Fibroblast of lung (primary cell): ENCODE data around the gene VN1R4. TPM values are rescaled to one million over a fixed set of nuclear protein-coding genes. Genes with fewer than 3 reads are reported as not detected.
"Not testable (repeated sequence)": the region's sequence is repeated elsewhere in the genome, so short reads cannot be mapped to it uniquely, and the experiment has no call there.

Experiments
- DNase-seq, 2 donors: peaks; one replicate each; pipeline versions ENCODE4 v3.0.0 to v3.0.0-alpha.2; 2010; ENCODE audit warnings: low read depth in 2 of 2
- H2AFZ ChIP-seq: 2 replicates; pipeline ENCODE4 v1.5.1; 2012; ENCODE audit warnings: low read length, control low read depth, inconsistent platforms
- H3K27ac ChIP-seq: 2 replicates; pipeline ENCODE4 v1.5.1; 2011; ENCODE audit warnings: low read length, control low read depth; ENCODE audit not compliant: insufficient read depth
- H3K27me3 ChIP-seq: 2 replicates; pipeline ENCODE4 v1.5.1; 2011; ENCODE audit warnings: mild to moderate bottlenecking, low read length; ENCODE audit not compliant: control insufficient read depth, insufficient read depth
- H3K36me3 ChIP-seq: 2 replicates; pipeline ENCODE4 v1.5.1; 2011; ENCODE audit warnings: low read length; ENCODE audit not compliant: control insufficient read depth, insufficient read depth
- H3K4me1 ChIP-seq: 2 replicates; pipeline ENCODE4 v1.5.1; 2011; ENCODE audit warnings: low read length; ENCODE audit not compliant: control insufficient read depth, insufficient read depth; ENCODE audit errors: extremely low read depth
- H3K4me2 ChIP-seq: 2 replicates; pipeline ENCODE4 v1.5.1; 2011; ENCODE audit warnings: low read length, control low read depth; ENCODE audit not compliant: insufficient read depth; ENCODE audit errors: extremely low read depth
- H3K4me3 ChIP-seq, 4 experiments: fragments of 200-600 bp in 1 of 4; sonication (generic) in 1 of 4; replicated peaks in 1 of 4; 2 replicates each; pipeline ENCODE4 v1.5.1; 2011 to 2016; ENCODE audit warnings: low read length in 4 of 4, low read depth in 3 of 4, mild to moderate bottlenecking in 3 of 4, control low read depth in 2 of 4, inconsistent platforms in 1 of 4, mixed read lengths in 1 of 4; ENCODE audit not compliant: insufficient read depth in 1 of 4; ENCODE audit errors: control extremely low read depth in 1 of 4
- H3K79me2 ChIP-seq: 2 replicates; pipeline ENCODE4 v1.5.1; 2012; ENCODE audit warnings: mild to moderate bottlenecking, low read length, inconsistent platforms; ENCODE audit not compliant: control insufficient read depth, insufficient read depth
- H3K9ac ChIP-seq: 2 replicates; pipeline ENCODE4 v1.5.1; 2011; ENCODE audit warnings: mild to moderate bottlenecking, low read length, control low read depth; ENCODE audit not compliant: insufficient read depth
- H3K9me3 ChIP-seq: 2 replicates; pipeline ENCODE4 v1.5.1; 2012; ENCODE audit warnings: low read depth, low read length; ENCODE audit not compliant: control insufficient read depth, insufficient read depth
- H4K20me1 ChIP-seq: 2 replicates; pipeline ENCODE4 v1.5.1; 2011; ENCODE audit warnings: low read length; ENCODE audit not compliant: control insufficient read depth, insufficient read depth; ENCODE audit errors: extremely low read depth
- CTCF ChIP-seq, 2 donors: IDR thresholded peaks in 1 of 2; conservative IDR thresholded peaks in 1 of 2; 1 replicate in 1 of 2; 2 replicates in 1 of 2; pipeline ENCODE4 v1.5.1; 2011 to 2012; ENCODE audit warnings: low read length in 2 of 2, control low read depth in 1 of 2, inconsistent platforms in 1 of 2, low read depth in 1 of 2, mild to moderate bottlenecking in 1 of 2
- EZH2 ChIP-seq: IDR thresholded peaks from 2 replicates; pipeline ENCODE4 v1.5.1; 2012; ENCODE audit warnings: low read length, control low read depth, mild to moderate bottlenecking; ENCODE audit errors: missing control alignments
- polyA plus RNA-seq, 2 donors: library from polyadenylated mRNA; depleted of rRNA in 1 of 2; stranded (reverse) in 1 of 2; unstranded in 1 of 2; fragments of >200 nt; gene quantifications; 2 replicates each; pipeline ENCODE4 v1.2.1, GENCODE V29; 2011 to 2012; ENCODE audit warnings: missing spikeins in 1 of 2
- total RNA-seq: library from RNA; depleted of rRNA; stranded (reverse); fragments of >200 nt; gene quantifications from 2 replicates; pipeline ENCODE4 v1.2.1, GENCODE V29; 2014

Gene VN1R4
- total and polyA plus RNA-seq, 2 donors (not counting 1 experiment from before 2014, with no cell fraction given) = not detected

GRCh38 chr19:53275480-53275879, 8.0 kb upstream of the VN1R4 start:
- DNase-seq = no peak
- no peak overlapping the region for H2AFZ ChIP-seq
- no peaks in the 10 kb centered on the region for H3K4me1 ChIP-seq
- H3K36me3 ChIP-seq = no peaks in the 10 kb centered on the region
- no peaks in the 10 kb centered on the region for H3K27me3 ChIP-seq
- TF ChIP-seq CTCF (conservative IDR thresholded peaks at IDR 0.05 in 1 of 2, IDR thresholded peaks at IDR 0.05 in 1 of 2; ENCODE audit: low read depth in 1 of 2, low read length in 2 of 2) (no peak), EZH2 (no peak)
- no peak overlapping the region for H3K27ac ChIP-seq
- H3K9me3 ChIP-seq = no peaks in the 10 kb centered on the region
- H3K9ac ChIP-seq = no peak overlapping the region
- no peaks in the 10 kb centered on the region for H4K20me1 ChIP-seq
- H3K4me2 ChIP-seq = no peak overlapping the region
- H3K4me3 ChIP-seq = no peak overlapping the region
- no peaks in the 10 kb centered on the region for H3K79me2 ChIP-seq

GRCh38 chr19:53272044-53272443, 4.5 kb upstream of the VN1R4 start:
- Histone ChIP-seq H3K9ac (no peak overlapping the region), H2AFZ (no peak overlapping the region), H3K36me3 (no peaks in the 10 kb centered on the region), H3K79me2 (no peaks in the 10 kb centered on the region), H4K20me1 (no peaks in the 10 kb centered on the region), H3K27ac (no peak overlapping the region), H3K9me3 (no peaks in the 10 kb centered on the region), H3K4me2 (no peak overlapping the region), H3K4me1 (no peaks in the 10 kb centered on the region), H3K4me3 (no peak overlapping the region), H3K27me3 (no peaks in the 10 kb centered on the region)
- TF ChIP-seq EZH2 = no peak
- TF ChIP-seq CTCF (conservative IDR thresholded peaks at IDR 0.05 in 1 of 2, IDR thresholded peaks at IDR 0.05 in 1 of 2; ENCODE audit: low read depth in 1 of 2, low read length in 2 of 2) = no peak
- no peak for DNase-seq

- H2AFZ ChIP-seq, H3K4me1 ChIP-seq, H3K27me3 ChIP-seq, H3K9me3 ChIP-seq, H3K4me3 ChIP-seq, H3K4me2 ChIP-seq, H3K9ac ChIP-seq, H4K20me1 ChIP-seq, H3K36me3 ChIP-seq, DNase-seq, H3K79me2 ChIP-seq, H3K27ac ChIP-seq: not testable (repeated sequence)
Measured at GRCh38 chr19:53269861-53270260, 2.3 kb upstream of the VN1R4 start.

- H3K79me2 ChIP-seq, H3K4me2 ChIP-seq, DNase-seq, H2AFZ ChIP-seq, H3K27me3 ChIP-seq, H3K36me3 ChIP-seq, H3K4me3 ChIP-seq, H3K9ac ChIP-seq, H3K9me3 ChIP-seq, H4K20me1 ChIP-seq, H3K27ac ChIP-seq, H3K4me1 ChIP-seq: not testable (repeated sequence)
Measured at GRCh38 chr19:53257715-53258342, 9.7 kb downstream of the VN1R4 start, which contains the start of gene VN1R2. Gene VN1R2, plus strand, starts transcription at chr19:53258292. Its CDS starts 84 bp downstream, at chr19:53258376.
